Testis (tissue), 3 donors: ENCODE data around the gene ABHD10. TPM values are rescaled to one million over a fixed set of nuclear protein-coding genes. Genes with fewer than 3 reads are reported as not detected.

Source experiments
- DNase-seq: peaks from one replicate; pipeline ENCODE4 v3.0.0-alpha.2; 2019
- H3K27ac ChIP-seq, 2 donors: fragments of 200-600 bp; sonication (generic); one replicate each; pipeline ENCODE4 v1.5.1; 2019
- H3K27me3 ChIP-seq: fragments of 200-600 bp; sonication (generic); one replicate; pipeline ENCODE4 v1.5.1; 2019
- H3K36me3 ChIP-seq: fragments of 200-600 bp; sonication (generic); one replicate; pipeline ENCODE4 v1.5.1; 2017; ENCODE audit warnings: low read depth; ENCODE audit errors: missing control alignments
- H3K4me1 ChIP-seq: fragments of 200-600 bp; sonication (generic); one replicate; pipeline ENCODE4 v1.5.1; 2019
- H3K4me3 ChIP-seq, 2 donors: fragments of 200-600 bp; sonication (generic); one replicate each; pipeline ENCODE4 v1.5.1; 2017 to 2019
- H3K9me3 ChIP-seq: fragments of 200-600 bp; sonication (generic); one replicate; pipeline ENCODE4 v1.5.1; 2017
- POLR2A ChIP-seq: fragments of 450-650 bp; IDR thresholded peaks from one replicate; pipeline ENCODE4 v1.6.1; 2017; ENCODE audit warnings: antibody characterized with exemption, mild to moderate bottlenecking, moderate library complexity
- WGBS, 2 donors: methylation state at CpG; one replicate each; pipeline ENCODE4 v1.1.5; 2018; 5-methylcytosine and 5-hydroxymethylcytosine counted together
- intact Hi-C: fragments of 100-400 bp; cut with DNase I; formaldehyde crosslinking; loops from one replicate; pipeline ENCODE4 v1.15.1; 2023; ENCODE audit warnings: low total_unique reads
- polyA plus RNA-seq: library from polyadenylated mRNA; stranded (reverse); fragments of 350-450 nt; fragmentation: Illumina TruSeq; extraction: RNeasy Lipid Tissue Mini Kit (QIAGEN cat#74804); gene quantifications from one replicate; pipeline ENCODE4 v1.2.3, GENCODE V29; 2014; ENCODE audit warnings: low read depth, low replicate concordance; ENCODE audit not compliant: insufficient read depth
- total RNA-seq, 2 donors: library from RNA; depleted of rRNA; stranded (reverse); fragments of >200 nt; gene quantifications; one replicate each; pipeline ENCODE4 v1.2.3, GENCODE V29; 2016
- TF ChIP-seq, protein P1 (sequence below), 3 experiments: fragments of 450-650 bp in 2 of 3; fragments of 200-600 bp in 1 of 3; sonication (generic) in 1 of 3; IDR thresholded peaks; one replicate each; pipeline ENCODE4 v1.5.1; 2016 to 2019; ENCODE audit warnings: antibody characterized with exemption in 3 of 3, mild to moderate bottlenecking in 2 of 3, moderate library complexity in 1 of 3

The ABHD10 gene
- total and polyA plus RNA-seq, 3 donors from 2014 or later: 38.0 to 43.0 (median 38.4) TPM

DNA sequence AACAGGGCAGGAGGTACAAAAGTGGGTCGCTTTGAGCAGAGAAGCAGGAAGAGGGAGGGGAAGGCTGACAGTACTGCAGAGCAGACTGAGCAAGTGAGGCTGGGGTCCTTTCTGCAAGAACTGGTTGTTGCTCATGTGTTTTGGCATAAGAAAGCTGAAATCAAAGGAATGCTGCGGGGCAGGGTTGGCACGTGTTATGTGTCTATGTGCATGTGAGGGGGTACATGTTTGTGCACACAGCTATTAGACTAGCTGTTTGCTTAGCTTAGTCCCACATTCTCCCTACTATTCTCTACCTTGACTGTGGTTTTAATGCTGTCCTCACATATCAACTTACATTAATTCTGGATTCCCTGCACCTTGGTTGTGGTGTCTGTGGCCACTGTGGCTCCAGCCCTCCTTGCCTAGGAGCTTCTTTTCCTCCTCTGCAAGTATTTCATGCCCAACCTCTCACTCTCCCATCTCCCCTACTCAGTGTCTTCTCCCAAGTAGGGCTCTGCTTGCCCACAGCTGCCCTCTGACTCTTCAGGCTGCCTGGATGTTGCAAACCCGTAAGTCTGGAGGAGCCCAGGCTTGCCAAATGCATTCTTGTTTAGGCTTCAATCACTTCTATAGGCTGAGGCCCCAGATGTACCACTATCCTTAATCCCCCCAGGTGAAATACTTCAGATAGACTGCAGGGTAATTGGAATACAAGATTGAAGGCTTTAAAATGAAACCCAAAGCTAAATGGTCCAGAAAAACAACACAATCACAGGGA, 24.7 kb downstream of the ABHD10 start:
- WGBS, 2 donors: 78 to 83% methylated on average over 4 of the region's 4 CpGs
- H3K4me3 ChIP-seq: no peak overlapping the region
- H3K9me3 ChIP-seq: no peaks in the 10 kb centered on the region
- H3K27ac ChIP-seq: no peak overlapping the region
- TF ChIP-seq, protein P1, sequence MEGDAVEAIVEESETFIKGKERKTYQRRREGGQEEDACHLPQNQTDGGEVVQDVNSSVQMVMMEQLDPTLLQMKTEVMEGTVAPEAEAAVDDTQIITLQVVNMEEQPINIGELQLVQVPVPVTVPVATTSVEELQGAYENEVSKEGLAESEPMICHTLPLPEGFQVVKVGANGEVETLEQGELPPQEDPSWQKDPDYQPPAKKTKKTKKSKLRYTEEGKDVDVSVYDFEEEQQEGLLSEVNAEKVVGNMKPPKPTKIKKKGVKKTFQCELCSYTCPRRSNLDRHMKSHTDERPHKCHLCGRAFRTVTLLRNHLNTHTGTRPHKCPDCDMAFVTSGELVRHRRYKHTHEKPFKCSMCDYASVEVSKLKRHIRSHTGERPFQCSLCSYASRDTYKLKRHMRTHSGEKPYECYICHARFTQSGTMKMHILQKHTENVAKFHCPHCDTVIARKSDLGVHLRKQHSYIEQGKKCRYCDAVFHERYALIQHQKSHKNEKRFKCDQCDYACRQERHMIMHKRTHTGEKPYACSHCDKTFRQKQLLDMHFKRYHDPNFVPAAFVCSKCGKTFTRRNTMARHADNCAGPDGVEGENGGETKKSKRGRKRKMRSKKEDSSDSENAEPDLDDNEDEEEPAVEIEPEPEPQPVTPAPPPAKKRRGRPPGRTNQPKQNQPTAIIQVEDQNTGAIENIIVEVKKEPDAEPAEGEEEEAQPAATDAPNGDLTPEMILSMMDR (IDR thresholded peaks at IDR 0.05): no peak
- no peak for TF ChIP-seq POLR2A
- DNase-seq: no peak
- intact Hi-C loops: no loop called here
- no peaks in the 10 kb centered on the region for H3K27me3 ChIP-seq
- no peaks in the 10 kb centered on the region for H3K36me3 ChIP-seq
- peaks cover 10% of the 10 kb centered on the region for H3K4me1 ChIP-seq

DNA sequence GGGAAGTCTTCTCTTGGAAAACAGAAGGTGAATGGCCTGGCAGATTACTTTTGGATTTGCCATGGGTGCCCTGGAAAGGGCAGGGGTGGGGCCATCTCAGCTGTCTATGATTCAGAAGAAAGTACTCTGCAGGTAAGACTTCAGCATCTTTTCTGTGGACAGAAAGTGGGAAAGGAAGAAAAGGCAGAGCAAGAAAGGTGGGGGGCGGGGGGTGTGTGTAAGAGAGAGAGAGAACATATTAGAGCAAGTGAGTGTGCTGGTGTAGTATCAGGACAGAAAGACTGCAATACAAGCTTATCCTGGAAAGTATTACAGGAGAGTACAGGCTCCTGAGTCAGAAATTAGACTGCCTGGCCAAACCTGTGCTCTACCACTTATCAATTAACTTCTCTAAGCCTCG, 25.4 kb downstream of the ABHD10 start:
- TF ChIP-seq, protein P1 (IDR thresholded peaks at IDR 0.05): no peak
- no peak for TF ChIP-seq POLR2A
- H3K4me1 ChIP-seq: peaks cover 4% of the 10 kb centered on the region
- H3K9me3 ChIP-seq: no peaks in the 10 kb centered on the region
- 80 to 85% methylated on average over 2 of the region's 2 CpGs for WGBS, 2 donors
- DNase-seq: no peak
- H3K27ac ChIP-seq: no peak overlapping the region
- no peaks in the 10 kb centered on the region for H3K36me3 ChIP-seq
- no peaks in the 10 kb centered on the region for H3K27me3 ChIP-seq
- no peak overlapping the region for H3K4me3 ChIP-seq
- intact Hi-C loops: no loop called here

DNA sequence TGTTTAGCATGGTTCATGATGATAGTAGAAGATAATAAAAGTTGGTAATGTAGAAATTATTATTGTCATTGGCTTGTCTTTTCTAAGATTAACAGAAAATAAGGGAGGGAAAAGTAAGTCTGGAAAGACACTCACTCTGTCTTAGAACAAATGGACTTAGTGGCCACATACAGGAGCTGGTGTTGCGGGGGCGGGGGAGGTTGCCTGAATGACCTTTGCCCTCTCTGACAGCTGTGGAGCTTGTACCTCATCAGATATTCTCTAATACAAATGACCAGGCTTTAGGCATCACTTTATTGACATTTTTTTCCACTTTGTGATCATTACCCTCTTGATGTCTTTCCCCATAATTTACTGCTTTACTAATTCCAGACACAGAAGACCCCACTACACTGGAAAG, 25.8 kb downstream of the ABHD10 start:
- Histone ChIP-seq H3K9me3 (no peaks in the 10 kb centered on the region), H3K4me1 (no peaks in the 10 kb centered on the region), H3K27ac (no peak overlapping the region), H3K27me3 (no peaks in the 10 kb centered on the region), H3K4me3 (no peak overlapping the region), H3K36me3 (no peaks in the 10 kb centered on the region)
- WGBS, 2 donors: 94 to 97% methylated on average over 2 of the region's 2 CpGs
- TF ChIP-seq, protein P1 (IDR thresholded peaks at IDR 0.05): no peak
- no peak for TF ChIP-seq POLR2A
- DNase-seq: no peak
- intact Hi-C loops: no loop called here

DNA sequence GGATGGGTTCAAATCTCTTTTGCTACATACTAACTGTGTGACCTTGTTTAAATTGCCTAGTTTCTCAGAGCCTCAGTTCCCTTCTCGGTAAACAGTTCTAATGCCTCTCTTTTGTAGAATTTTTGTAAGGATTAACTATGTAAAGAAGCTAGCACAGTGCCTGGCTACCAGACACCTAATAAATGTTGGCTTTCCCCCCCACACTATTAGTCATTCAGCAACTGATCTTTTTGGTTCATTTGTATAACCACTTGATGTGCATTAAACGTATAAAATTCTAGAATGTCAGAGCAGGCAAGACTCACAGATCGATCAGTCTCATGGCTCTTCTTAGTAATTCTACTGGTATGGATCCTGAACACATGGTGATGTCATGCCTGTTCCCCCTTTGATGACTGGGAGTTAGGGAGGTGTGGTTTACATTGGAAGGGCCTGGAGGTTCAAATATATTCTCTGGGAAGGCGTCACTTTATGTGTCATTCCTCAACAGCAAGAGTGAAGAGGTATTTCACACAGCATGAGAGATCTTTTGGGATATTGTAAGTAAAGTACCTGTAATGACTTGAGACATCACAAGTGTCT, 26.4 kb downstream of the ABHD10 start:
- H3K27me3 ChIP-seq: no peaks in the 10 kb centered on the region
- no peaks in the 10 kb centered on the region for H3K36me3 ChIP-seq
- intact Hi-C loops: no loop called here
- TF ChIP-seq, protein P1 (IDR thresholded peaks at IDR 0.05): no peak
- no peaks in the 10 kb centered on the region for H3K4me1 ChIP-seq
- H3K4me3 ChIP-seq: no peak overlapping the region
- no peak for DNase-seq
- no peaks in the 10 kb centered on the region for H3K9me3 ChIP-seq
- H3K27ac ChIP-seq: no peak overlapping the region
- 73 to 83% methylated on average over 4 of the region's 4 CpGs for WGBS, 2 donors

DNA sequence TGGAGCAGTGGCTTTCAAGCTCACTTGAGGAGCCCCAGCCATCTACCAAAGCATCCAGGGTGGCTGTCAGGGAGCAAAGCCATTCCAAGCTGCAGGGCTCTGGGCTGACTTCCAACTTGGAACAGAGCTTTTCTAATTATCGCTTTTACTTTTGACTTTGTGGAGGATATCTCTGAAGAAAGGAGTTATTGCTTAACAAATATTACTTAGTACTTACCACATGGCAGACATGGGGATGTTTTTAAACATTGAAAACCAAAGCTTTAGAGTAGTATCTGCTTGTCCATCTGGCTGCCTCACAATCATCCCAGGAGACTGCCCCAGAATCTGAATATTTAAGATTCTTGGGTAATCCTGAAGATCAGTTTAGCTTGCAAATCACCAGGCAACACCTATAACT, 28.8 kb downstream of the ABHD10 start:
- no peak overlapping the region for H3K27ac ChIP-seq
- no peak for DNase-seq
- no peak overlapping the region for H3K4me3 ChIP-seq
- intact Hi-C loops: no loop called here
- TF ChIP-seq, protein P1 (IDR thresholded peaks at IDR 0.05): no peak
- TF ChIP-seq POLR2A: no peak
- WGBS, 2 donors: 42 to 44% methylated on average over 1 of the region's 1 CpG
- no peaks in the 10 kb centered on the region for H3K9me3 ChIP-seq
- no peaks in the 10 kb centered on the region for H3K27me3 ChIP-seq
- no peaks in the 10 kb centered on the region for H3K36me3 ChIP-seq
- H3K4me1 ChIP-seq: no peaks in the 10 kb centered on the region
